ENCODE measurements around the gene MIX23. TPM values are rescaled to one million over a fixed set of nuclear protein-coding genes. Genes with fewer than 3 reads are reported as not detected.

The MIX23 gene
- 44.9 and 60.6 TPM in 2 replicates for polyA plus RNA-seq (2014; cell fraction: cytosol; rRNA removed)
- polyA plus RNA-seq (2014; cell fraction: nucleus; rRNA removed): 43.4 and 62.2 TPM in 2 replicates

DNA sequence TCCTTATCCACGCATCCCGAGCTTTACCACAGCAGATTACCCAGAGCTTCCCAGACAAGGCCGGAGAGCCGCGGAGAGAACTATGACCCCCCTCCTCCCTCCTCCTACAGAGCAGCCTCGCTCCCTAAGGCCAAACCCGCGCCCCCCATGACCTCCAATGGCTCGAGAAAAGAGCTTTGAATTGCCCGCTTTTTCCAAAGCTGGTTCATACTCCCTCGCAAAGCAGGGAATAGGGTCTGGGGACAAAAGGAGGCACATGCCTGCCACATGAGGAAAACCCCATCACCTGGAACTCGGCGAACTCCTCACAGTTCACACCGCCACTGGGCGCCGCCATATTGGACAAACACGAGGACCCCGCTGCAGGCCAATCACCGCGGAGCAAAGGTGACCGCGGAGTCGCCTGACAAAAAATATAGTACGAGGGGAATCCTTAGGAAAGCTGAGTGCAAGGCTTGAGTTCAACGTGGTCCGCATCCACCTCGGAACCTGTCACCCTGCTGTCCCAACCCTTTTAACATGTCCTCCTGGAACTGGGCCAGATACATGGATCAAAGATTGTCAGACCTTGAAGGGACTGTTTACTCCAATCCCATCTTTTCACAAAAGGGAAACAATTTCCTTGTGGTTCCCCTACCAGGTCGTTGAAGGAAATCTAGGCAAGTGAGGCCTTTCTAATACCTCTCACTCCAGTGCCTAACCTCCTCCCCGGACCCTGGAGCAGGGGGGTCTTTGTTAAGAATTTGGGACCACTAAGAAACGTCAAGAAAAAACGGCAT lies at the start of gene MIX23:
Gene MIX23, minus strand, starts transcription at position 344 of the 779 bp plus-strand sequence. Its CDS starts 7 bp downstream, at position 337.
- DNase-seq (ENCODE audit: low spot score): peak; percentile 91

DNA sequence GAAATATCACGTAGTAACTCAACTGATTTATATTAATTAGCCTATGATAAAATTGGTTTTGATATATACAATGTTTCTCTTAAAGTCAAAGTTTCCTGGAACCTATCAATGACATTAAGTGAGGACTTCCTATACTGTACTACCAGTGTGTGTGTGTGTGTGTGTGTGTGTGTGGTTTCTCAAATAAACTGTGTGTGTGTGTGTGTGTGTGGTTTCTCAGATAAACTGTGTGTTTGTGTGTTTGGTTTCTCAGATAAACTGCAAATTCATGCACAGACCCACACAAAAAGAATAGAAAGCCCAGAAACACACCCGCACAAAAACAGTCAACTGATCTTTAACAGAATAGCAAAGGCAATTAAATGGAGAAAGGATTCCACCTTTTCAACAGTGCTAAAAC lies 47.3 kb upstream of the MIX23 start:
- DNase-seq (ENCODE audit: low spot score): no peak

DNA sequence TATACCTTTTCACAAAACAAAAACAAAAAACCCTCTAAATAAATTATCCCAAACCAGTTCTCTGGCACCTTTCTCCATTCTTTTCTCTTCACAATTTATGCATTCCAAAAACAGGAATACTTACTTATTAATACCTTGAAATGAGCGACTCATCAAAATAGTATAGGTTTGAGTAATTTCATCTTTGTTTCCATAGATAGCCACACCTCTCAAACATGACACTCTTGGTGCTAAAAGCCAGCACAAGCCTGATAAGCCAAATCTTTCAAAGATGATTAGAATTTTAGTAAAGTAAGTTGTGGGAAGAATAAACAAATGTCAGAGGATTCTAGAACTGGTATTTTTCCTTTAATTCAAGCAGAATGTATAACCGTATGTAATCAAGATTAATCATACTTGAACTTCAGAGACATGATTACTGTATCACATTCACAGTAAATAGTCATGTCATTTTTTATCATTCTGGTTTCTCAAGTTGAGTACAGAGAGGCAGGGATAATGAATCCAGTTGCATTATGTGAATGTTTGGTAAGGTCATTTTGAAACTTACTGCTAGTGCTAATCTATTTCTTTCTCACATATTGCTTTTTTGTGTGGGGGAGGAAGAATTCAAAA lies 44.9 kb upstream of the MIX23 start:
- no peak for DNase-seq (ENCODE audit: low spot score)

DNA sequence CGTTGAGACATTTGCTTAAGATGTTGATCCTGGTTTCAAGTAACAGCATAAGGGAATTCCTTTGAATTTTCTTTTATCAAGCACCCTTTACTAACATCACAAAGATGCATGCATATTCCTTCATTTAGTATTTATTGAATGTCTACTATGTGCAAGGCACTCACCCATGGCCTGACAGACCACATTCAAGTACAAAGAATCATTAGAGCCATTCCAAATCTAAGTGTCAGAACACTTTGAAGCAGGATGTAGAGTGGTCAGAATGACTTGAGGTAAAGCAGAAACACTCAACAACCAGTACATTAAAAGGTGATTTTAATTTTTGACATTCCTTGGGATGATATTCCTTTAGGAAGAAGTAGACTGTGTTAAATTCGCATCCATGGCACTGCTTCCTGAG lies 38.8 kb upstream of the MIX23 start:
- no peak for DNase-seq (ENCODE audit: low spot score)

DNA sequence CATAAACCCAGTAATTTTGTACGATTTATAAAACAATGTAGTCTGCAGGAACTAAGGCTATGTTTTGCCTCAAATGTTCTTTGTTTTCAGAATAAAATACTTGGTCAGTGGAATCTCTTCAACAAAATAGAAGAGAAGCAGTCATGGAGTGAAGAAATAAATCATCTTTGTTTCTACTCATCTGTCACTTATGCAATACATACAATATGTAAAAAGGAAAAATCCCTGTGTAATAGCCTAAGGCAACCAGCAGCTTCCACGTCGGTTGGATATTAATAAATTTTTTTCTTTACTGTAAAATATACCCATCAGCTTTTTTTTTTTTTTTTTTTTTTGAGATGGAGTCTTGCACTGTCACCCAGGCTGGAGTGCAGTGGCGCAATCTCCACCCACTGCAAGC lies 38.1 kb upstream of the MIX23 start:
- no peak for DNase-seq (ENCODE audit: low spot score)

DNA sequence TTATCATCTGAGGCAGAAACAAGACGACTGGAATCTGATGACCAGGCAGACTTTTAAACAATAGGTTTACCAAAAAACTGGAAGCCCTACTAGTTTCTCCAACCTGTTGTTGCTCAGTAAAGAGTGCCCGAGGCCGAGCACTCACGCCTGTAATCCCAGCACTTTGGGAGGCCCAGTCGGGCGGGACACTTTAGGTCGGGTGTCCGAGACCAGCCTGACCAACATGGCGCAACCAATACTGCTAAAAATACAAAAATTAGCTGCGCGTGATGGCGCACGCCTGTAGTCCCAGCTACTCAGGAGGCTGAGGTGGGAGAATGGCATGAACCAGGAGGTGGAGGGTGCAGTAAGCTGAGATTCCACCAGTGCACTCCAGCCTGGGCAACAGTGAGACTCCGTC lies 33.9 kb upstream of the MIX23 start:
- peak; percentile 5 for DNase-seq (ENCODE audit: low spot score)

DNA sequence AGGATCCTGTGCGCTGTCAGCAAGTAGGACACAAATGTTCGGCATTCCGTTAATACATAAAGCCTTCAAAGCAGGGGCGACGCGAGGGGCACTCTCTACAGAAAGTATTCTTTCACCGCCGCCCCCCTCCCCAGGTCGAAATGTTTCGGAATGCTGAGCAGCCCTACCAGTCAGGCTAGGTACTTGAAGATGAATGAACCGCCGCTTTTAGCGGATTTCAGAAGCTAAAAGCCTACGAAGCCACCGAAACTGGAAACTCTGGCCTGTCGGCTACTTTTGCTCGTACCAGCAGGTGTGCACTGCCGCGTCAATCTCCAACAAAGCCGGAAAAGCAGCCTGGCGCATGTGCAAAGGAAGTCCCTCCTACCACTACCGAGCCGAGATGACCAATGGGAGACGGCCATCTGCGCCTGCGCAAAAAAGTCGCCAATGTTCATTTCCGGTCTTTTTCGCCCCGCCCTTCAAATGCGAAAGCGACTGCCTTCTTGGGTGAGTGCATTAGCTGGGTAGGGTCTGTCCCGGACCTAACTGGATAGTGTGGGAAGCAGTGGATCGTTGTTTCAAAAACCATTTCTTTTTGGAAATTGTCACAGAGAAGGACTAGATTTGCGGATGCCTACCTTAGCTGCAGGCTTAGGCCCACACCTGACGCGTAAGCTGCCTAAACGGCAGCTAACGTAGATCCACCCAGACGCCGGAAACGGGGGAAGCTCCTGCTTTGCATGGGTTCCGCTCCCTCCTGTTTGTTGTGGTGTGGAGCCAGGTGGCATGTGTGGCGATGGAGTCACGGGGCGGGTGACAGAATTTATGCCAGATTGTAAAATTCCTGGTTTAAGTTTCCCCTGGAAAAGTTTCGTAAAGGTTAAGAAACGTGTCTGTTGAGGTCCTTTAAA lies 33.0 kb upstream of the MIX23 start, which contains the start of gene WDR5B:
Gene WDR5B, minus strand, starts transcription at position 301 of the 893 bp plus-strand sequence. CDS start 534 bp downstream, outside the sequence.
- peak; percentile 98 for DNase-seq (ENCODE audit: low spot score)

DNA sequence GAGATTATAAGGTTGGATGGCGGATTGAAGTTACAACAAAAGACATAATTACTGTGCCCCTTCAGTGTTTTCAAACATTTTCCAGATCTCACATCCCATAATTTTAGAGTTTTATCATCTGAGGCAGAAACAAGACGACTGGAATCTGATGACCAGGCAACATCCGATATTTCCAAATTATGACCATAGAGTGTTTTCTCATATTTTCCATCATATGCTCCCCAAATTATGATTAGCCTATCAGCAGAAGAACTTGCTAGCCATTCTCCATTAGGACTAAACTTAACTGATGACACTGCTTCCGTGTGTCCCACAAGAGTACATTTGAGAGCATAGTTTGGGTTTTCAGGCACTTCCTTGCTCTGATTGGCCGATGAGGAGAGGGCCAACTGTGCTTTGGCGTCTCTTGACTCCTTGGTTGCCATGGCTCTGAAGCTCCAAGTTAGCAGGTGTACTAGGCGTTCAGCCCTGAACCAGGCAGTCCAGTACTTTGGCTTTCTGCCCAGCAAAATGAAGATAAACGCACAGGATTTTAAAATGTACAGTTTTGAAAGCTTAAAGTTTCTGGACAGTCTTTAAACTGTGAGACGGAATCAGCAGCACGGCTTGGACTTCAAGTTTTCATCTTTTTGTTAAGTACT lies 32.2 kb upstream of the MIX23 start:
- DNase-seq (ENCODE audit: low spot score): peak; percentile 21

DNA sequence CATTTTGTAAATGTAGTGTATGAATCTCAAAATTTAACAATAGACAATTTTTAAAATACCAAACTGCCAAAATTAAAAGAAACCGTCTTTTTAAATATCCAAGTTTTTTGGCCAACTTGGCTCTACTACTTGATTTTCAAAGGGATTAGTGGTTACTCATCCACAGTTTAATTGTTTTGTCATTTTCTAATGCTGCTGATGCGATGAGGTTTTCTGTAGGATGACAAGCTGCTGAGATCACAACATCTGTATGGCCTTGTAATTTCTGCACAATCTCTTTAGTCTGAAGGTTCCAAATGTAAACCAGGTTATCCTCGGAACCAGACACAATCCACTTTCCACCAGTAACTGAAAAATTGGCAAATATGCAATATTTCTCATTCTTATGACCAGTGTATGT lies 31.4 kb upstream of the MIX23 start:
- DNase-seq (ENCODE audit: low spot score): no peak

DNA sequence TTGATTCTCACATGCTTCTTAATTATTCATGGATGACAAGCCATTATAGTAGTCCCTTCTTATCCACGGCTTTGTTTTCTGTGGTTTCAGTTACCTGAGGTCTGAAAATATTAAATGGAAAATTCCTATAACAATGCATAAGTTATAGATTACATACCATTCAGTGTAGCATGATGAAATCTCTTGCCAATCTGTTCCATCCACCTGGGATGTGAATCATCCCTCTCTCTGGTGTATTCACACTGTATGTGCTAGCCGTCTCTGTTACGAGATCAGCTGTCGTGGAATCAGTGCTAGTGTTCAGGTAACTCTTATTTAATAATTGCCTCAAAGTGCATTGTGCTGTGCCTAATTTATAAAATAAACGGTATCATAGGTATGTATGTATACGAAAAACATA lies 27.6 kb upstream of the MIX23 start:
- DNase-seq (ENCODE audit: low spot score): no peak

DNA sequence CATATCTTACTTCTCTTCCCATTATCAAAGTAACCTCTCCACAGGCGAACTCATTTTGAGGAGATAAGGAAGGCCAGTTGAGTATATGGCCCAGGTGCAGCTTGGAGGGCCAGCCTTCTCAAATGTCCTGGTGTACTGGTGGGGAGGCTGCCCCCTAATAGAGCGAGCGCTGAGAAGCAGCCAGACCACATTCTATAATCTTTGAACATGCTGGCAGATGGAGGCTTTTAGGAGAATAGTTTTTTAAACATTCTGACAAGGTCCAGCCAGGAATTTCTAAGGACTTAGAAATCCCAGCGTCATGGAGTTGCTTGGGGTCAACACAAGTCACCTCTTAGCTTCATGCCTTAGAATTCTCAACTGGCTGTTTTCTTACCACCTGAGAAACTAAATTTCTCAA lies 27.1 kb upstream of the MIX23 start:
- DNase-seq (ENCODE audit: low spot score): no peak

DNA sequence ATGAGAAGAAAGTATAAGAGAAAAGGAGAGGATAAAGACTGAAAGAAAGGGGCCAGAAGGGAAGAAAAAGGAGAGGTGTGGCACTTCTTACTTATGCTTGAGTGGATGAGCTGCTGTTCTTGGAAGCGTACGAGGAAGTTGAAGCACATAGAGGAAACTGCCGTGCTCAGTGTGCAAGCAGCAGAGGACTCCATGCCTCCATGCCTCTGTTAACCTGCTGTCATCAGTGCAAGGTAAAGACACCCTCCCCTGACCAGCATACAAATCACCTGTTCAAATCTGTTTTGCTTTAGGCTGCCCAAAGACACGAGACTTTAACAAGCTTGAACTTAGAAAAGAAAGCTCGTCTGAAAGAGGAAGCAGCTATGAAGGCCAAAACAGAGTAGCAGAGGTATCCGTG lies 26.4 kb upstream of the MIX23 start:
- DNase-seq (ENCODE audit: low spot score): no peak

DNA sequence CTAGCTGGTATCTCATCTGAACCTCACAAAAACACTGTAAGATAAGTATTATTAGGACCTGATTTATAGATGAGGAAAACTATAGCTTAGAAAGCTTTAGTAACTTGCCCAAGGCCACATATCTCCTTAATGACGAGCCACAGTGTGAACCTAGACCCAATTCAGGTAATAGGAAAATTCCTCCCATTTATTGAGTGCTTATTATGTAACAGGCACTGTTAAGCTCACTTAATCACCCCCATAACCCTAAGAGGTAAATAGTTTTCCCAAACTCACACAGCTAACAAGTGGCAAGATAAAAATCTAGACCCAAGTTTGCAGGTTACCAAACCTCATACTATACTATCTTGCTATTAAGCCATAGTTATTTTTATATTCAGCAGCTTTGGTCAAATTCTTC lies 24.9 kb upstream of the MIX23 start:
- no peak for DNase-seq (ENCODE audit: low spot score)

DNA sequence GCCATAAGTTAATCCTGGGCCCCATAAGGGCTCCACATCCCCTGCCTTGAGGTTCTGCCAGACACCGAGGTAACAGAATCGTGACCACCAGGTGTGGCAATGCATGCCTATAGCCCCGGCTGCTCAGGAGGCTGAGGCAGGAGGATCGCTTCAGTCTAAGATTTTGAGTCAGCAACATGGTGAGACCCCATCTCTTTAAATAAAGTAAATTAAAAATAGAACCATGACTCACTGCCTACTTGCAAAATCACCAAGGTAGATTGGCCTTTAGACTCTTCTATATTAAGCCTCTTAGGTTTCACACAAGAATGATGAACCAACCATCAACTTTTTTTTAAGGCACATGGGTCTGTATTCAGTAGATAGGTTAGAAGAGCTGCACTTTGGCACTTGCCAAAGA lies 23.2 kb upstream of the MIX23 start:
- DNase-seq (ENCODE audit: low spot score): no peak

DNA sequence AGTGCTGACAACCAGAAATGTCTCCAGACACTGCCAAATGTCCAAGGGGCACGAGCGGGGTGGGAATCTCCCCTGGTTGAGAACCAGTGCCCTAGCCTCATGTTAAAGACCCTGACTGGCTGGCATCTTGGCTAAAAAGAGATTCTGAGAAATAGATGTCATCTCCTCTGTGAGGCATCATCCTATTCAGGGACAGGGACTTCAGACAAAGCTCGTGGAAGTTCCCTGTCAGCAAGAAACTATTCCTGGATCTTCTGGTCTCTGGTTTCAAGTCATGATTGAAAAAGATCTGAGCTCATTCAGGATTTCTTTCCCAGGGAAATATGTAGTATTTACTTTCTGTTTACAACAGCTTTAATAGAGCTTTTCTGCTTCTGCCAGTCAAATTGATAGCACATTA lies 22.0 kb upstream of the MIX23 start:
- no peak for DNase-seq (ENCODE audit: low spot score)

DNA sequence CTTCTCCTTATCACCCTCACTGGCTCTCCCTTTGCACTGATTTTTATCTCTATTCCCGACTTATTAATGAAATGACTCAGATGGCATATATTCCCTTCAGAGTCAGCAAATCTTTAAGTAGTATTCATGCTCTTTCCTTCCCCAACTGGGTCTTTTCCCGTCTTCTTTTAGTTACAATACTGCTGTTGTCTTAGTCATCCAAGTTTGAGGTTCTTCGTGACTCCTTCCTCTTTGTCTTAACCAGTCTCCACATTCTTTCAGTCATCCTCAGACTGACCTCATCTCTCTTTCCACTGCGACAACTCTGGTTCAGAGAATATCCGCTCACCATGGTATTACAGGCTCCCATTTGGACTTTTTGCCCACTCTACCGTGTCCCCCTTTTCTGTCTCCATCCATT lies 20.5 kb upstream of the MIX23 start:
- DNase-seq (ENCODE audit: low spot score): no peak

DNA sequence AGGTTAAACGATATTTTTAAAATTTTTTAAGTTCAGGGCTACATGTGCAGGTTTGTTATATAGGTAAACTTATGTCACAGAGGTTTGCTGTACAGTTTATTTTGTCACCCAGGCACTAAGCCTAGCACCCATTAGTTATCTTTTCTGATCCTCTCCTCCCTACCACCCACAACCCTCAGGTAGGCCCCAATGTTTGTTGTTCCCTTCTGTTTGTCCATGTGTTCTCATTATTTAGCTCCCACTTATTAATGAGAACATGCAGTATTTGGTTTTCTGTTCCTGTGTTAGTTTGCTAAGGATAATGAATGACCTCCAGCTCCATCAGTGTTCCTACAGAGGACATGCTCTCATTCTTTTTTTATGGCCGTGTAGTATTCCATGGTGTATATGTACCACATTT lies 15.9 kb upstream of the MIX23 start:
- no peak for DNase-seq (ENCODE audit: low spot score)

DNA sequence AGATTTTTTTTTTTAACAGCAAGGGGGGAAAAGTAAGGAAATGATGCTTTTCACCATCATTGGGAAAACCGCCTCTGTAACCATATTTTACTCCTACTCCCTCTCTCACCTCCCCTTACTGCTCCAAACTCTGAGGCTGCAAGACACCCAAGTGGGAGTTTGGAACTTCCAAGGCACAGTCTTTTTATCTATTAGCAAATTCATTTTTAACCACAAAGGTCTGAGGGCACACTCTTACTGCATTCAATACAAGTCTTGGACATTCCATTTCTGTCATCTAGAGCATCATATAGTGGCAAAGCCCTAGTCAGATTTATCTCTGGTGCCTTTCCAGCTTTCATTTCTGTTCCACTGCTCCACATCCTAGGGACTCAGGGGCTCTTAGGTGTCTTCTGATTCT lies 14.2 kb upstream of the MIX23 start:
- DNase-seq (ENCODE audit: low spot score): no peak

DNA sequence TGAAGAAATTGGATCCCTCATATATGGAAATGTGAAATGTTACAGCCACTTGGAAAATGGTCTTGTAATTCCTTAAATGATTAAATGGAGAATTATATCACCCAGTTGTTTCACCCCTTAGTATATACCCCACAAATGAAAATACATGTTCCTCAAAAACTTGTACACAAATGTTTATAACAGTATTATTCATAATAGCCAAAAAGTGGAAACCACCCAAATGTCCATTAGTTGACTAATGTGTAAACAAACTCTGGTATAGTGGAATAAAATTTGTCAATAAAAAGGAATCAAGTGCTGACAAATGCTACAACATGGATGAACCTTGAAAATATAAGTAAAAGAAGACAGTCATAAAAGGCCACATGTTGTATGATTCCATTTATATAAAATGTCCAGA lies 13.5 kb upstream of the MIX23 start:
- no peak for DNase-seq (ENCODE audit: low spot score)

DNA sequence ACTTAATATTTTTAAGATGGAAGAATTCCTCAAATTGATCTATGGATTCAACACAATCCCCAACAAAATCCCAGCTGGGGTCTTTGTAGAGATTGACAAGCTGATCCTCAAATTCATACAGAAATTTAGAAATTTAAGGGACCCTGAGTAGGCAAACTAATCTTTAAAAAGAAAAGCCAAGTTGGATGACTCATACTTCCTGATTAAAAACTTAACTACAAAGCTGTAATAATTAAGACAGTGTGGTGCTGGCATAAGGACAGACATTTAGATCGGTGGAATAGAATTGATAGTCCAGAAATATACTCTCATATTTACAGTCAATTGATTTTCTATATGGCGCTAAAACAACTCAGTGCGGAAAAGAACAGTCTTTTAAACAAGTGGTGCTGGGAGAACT lies 12.6 kb upstream of the MIX23 start:
- no peak for DNase-seq (ENCODE audit: low spot score)

DNA sequence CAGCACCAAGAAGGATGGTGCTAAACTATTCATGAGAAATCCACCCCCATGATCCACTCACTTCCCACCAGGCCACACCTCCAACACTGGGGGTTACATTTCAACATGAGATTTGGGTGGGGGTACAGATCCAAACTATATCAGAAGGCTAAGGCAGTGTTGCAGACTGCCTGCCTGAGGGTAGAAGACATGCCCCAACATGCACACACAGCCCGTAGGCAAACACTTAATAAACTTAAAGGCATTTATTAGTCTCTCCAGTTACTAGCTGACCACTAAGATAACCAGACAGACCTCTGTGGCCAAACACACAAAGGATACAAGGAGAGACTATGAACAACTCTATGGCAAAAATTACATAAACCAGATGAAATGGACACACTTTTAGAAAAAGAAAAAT lies 11.1 kb upstream of the MIX23 start:
- DNase-seq (ENCODE audit: low spot score): no peak

Data from SK-N-DZ (cell line).